ENCODE measurements around the gene REC8.

GRCh38 chr14:24176599-24176998 is 4.7 kb downstream of the REC8 start:
- TF ChIP-seq GATA3 (IDR thresholded peaks at IDR 0.05; ENCODE audit: low read depth, low read length) (no peak), GATA2 (IDR thresholded peaks at IDR 0.05; ENCODE audit: low read depth, low read length) (no peak)

All from SH-SY5Y (cell line).